LNCAP (cell line): Measurements from ENCODE around the gene C10orf71.

Source experiments
- TF ChIP-seq, protein P1 (sequence below): fragments of 450-650 bp; IDR thresholded peaks from 2 replicates; pipeline ENCODE4 v1.5.1; 2017; ENCODE audit warnings: mild to moderate bottlenecking

The C10orf71 gene

DNA sequence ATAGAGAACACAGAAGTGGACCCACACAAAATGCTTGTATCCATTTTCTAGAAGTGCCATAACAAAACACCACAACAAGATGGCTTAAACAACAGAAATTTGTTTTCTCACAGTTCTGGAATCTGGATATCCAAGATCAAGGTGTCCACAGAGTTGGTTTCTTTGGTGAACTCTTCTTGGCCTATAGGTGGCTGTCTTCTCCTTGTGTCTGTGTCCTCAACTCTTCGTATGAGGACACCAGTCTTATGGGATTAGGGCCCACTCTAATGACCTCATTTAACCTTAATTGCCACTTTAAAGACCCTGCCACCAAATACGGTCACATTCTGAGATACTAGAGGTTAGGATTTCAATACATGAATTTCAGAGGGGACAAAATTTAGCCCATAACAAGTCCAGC is 30.8 kb upstream of the C10orf71 start:
- TF ChIP-seq, protein P1, sequence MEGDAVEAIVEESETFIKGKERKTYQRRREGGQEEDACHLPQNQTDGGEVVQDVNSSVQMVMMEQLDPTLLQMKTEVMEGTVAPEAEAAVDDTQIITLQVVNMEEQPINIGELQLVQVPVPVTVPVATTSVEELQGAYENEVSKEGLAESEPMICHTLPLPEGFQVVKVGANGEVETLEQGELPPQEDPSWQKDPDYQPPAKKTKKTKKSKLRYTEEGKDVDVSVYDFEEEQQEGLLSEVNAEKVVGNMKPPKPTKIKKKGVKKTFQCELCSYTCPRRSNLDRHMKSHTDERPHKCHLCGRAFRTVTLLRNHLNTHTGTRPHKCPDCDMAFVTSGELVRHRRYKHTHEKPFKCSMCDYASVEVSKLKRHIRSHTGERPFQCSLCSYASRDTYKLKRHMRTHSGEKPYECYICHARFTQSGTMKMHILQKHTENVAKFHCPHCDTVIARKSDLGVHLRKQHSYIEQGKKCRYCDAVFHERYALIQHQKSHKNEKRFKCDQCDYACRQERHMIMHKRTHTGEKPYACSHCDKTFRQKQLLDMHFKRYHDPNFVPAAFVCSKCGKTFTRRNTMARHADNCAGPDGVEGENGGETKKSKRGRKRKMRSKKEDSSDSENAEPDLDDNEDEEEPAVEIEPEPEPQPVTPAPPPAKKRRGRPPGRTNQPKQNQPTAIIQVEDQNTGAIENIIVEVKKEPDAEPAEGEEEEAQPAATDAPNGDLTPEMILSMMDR, result no peak

DNA sequence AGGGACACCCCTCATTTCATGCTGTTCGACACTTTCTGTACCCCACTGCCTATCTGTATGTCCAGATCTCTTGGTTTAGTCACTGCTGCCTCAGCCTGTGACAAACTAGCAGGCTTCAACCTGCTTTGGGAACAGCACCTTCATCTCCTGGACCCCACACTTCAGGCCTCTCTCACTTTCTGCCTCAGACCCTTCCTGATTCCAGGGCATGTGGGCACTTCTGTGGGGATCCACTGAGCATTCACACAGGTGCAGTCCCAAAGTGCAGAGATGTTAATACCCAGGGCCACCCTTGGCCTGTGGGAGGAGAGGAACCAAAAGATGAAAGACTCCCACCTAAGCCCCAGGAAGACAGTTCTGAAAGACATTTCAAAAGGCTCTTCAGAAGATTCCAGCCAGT is 29.4 kb upstream of the C10orf71 start:
- TF ChIP-seq, protein P1, result no peak

DNA sequence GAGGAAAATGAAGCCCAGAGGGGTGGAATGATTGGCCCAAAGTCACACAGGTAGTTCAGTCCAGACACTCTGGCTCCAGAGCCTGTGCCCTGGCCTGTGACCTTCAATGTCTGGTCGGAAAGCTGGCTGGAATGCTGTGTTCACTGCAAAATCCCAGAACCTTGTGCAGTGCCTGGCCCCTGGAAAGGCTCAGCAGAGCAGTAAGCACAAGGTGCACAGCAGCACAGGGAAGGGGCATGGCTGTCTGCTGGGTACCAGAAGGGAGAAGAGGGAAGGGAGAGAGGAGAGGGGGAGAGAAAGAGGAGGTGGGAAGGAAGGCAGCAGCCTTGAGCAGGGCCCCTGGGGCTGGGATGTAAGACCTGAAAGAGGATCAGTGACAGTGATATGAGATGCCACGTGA is 28.4 kb upstream of the C10orf71 start:
- TF ChIP-seq, protein P1, result no peak

DNA sequence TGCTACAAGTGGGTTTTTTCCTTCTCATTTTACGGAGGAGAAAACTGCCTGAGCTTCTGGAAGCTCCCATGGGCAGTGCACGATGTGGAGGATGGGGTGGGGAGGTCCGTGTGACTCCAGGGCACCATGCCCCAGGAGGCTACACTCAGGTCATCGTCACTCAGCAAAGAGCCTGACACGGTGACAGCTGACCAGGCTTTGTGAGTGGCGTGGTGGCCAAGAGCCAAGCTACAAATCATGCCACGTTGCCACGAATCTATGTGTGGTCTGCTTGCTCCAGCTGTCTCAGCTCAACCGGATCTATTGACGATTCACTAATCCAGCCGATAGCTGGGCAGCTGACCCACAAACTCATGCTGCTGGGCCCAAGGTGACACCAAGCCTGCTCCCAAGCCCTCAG is 27.6 kb upstream of the C10orf71 start:
- TF ChIP-seq, protein P1, result no peak

DNA sequence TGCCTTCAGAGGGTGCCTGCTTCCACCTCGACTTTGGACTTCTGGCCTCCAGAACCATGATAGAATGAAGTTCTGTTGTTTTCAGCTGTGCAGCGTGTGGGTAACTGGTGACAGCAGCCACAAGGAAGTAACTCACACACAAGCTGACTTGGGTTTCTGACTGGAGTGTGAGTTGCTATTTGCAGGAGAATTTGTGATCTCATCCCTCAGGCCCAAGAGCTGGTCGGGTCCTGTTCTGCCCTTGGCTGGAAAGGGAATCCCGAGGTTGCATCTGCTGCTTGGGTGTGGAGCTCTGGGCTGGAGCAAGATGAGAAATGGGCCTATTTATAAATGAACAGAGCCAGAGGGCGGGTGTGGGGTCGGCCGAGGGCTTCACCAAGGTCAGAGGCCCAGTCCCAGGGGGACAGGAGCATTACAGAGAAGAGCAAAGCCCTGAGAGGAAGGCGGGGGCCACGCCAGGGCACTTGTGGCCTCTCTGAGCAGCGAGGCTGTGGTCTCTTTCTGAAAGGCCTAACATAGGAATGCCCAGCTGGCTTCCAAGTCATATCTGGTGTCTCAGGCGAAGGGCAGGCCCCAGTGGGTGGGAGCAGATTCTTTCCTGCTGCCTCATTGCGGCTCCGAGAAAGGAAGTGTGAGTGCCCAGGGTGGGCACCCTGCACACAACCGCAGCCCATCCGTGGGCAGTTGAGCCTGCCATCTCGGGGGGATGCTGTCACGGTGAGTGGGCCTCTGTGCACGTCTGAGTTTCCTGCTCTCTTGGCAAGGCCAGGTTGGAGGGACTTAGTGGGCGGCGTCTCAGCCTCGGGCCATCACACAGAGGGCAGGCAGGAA is 26.5 kb upstream of the C10orf71 start:
- TF ChIP-seq, protein P1, result no peak

DNA sequence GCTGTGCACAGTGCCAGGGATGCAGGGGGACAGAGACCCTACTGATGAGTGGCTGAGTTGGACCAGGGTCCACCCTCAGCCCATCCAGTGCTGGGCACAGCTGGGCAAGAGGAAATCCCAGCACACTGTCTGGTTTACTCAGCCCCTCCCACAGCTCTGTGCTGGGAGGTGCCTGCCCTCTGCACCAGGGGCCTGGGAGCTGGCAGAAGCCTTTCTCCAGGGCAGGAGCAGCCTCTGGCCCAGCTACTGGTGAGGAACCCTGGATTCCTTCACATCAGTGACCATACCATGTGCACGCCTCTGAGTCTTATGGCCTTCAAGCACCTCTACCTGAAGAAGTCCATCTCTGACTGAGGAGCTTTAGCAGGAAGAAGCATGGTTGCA is 25.9 kb upstream of the C10orf71 start:
- TF ChIP-seq, protein P1, result no peak

DNA sequence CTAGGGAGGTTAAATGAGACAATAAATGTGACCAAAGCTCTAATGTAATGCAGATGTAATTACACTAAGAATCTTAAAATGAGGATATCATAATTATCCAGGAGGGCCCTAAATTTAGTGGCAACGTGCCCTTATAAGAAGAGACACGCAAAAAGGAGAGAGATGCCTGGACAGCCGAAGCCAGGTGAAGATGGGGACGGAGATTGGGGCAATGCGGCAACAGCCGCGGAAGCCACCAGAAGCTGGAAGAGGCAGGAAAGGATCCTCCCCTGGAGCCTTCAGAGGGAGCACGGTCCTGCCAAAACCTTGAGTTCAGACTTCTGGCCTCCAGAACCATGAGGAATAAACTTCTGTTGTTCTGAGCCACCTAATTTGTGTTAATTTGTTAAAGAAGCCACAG is 25.3 kb upstream of the C10orf71 start:
- TF ChIP-seq, protein P1, result no peak
